Measurements from ENCODE around the gene PAXX.

Gene PAXX

GRCh38 chr9:136952876-136953770, 39.1 kb upstream of the PAXX start:
- DNase-seq (ENCODE audit: low read depth) = no peak

- DNase-seq (ENCODE audit: low read depth) = no peak
Measured at GRCh38 chr9:136953771-136954269, 38.4 kb upstream of the PAXX start.

- no peak for DNase-seq (ENCODE audit: low read depth)
Measured at GRCh38 chr9:136954270-136955083, 37.7 kb upstream of the PAXX start.

- no peak for DNase-seq (ENCODE audit: low read depth)
Measured at GRCh38 chr9:136955202-136955942, 36.9 kb upstream of the PAXX start.

- DNase-seq (ENCODE audit: low read depth) = no peak
Measured at GRCh38 chr9:136955943-136956335, 36.3 kb upstream of the PAXX start.

- DNase-seq (ENCODE audit: low read depth) = no peak
Measured at GRCh38 chr9:136956604-136957003, 35.6 kb upstream of the PAXX start.

- no peak for DNase-seq (ENCODE audit: low read depth)
Measured at GRCh38 chr9:136957461-136957860, 34.8 kb upstream of the PAXX start.

GRCh38 chr9:136957901-136958300, 34.3 kb upstream of the PAXX start:
- DNase-seq (ENCODE audit: low read depth) = no peak

GRCh38 chr9:136958473-136958872, 33.7 kb upstream of the PAXX start:
- DNase-seq (ENCODE audit: low read depth) = no peak

GRCh38 chr9:136958898-136959850, 33.0 kb upstream of the PAXX start:
- no peak for DNase-seq (ENCODE audit: low read depth)

- no peak for DNase-seq (ENCODE audit: low read depth)
Measured at GRCh38 chr9:136960212-136960937, 31.8 kb upstream of the PAXX start.

- no peak for DNase-seq (ENCODE audit: low read depth)
Measured at GRCh38 chr9:136960938-136961275, 31.3 kb upstream of the PAXX start.

- DNase-seq (ENCODE audit: low read depth) = no peak
Measured at GRCh38 chr9:136961279-136962065, 30.8 kb upstream of the PAXX start.

GRCh38 chr9:136962163-136962562, 30.1 kb upstream of the PAXX start:
- DNase-seq (ENCODE audit: low read depth) = no peak

GRCh38 chr9:136962701-136963248, 29.4 kb upstream of the PAXX start:
- DNase-seq (ENCODE audit: low read depth) = no peak

GRCh38 chr9:136963341-136963740, 28.9 kb upstream of the PAXX start:
- DNase-seq (ENCODE audit: low read depth) = no peak

GRCh38 chr9:136963751-136964150, 28.5 kb upstream of the PAXX start:
- no peak for DNase-seq (ENCODE audit: low read depth)

- no peak for DNase-seq (ENCODE audit: low read depth)
Measured at GRCh38 chr9:136964171-136964689, 28.0 kb upstream of the PAXX start.

- DNase-seq (ENCODE audit: low read depth) = no peak
Measured at GRCh38 chr9:136964833-136965422, 27.3 kb upstream of the PAXX start.
